ENCODE data around the gene PHLPP1. TPM values are rescaled to one million over a fixed set of nuclear protein-coding genes. Genes with fewer than 3 reads are reported as not detected.

Gene PHLPP1
- total and polyA plus RNA-seq, 9 of the 15 experiments (the other 6 are each of a cell fraction or from before 2014, with no cell fraction given): 0.56 to 9.0 (median 4.5) TPM

- TF ChIP-seq RERE (CRISPR knock-in tag; IDR thresholded peaks at IDR 0.05; ENCODE audit: borderline replicate concordance) (no peak), CBFA2T3 (IDR thresholded peaks at IDR 0.05) (0 out of 2 replicates have a peak, but pooled peaks have one; percentile 16), ZNF449 (CRISPR knock-in tag; IDR thresholded peaks at IDR 0.05) (no peak), KLF6 (CRISPR knock-in tag; IDR thresholded peaks at IDR 0.05; ENCODE audit: borderline replicate concordance) (no peak), MXI1 (IDR thresholded peaks at IDR 0.05; ENCODE audit: low read depth, low read length) (no peak), CHD1 (IDR thresholded peaks at IDR 0.05; ENCODE audit: low read length) (peak; percentile 31), CEBPG (CRISPR knock-in tag; IDR thresholded peaks at IDR 0.05) (peak; percentile 52), CEBPG (tag; conservative IDR thresholded peaks at IDR 0.05 in 1 of 2, IDR thresholded peaks at IDR 0.05 in 1 of 2) (peak; percentile 83), PBX2 (CRISPR knock-in tag; IDR thresholded peaks at IDR 0.05; ENCODE audit: low read depth) (no peak), PBX2 (tag; conservative IDR thresholded peaks at IDR 0.05; ENCODE audit: low read depth) (peak; percentile 18; the same call in 1 of the 2 replicates), NR0B1 (IDR thresholded peaks at IDR 0.05; ENCODE audit: partially characterized antibody) (no peak), ZFP36 (IDR thresholded peaks at IDR 0.05; ENCODE audit: low read depth, low read length, partially characterized antibody) (no peak), USF1 (CRISPR knock-in tag; IDR thresholded peaks at IDR 0.05) (peak; percentile 36; the same call in 1 of the 2 replicates), PCBP1 (IDR thresholded peaks at IDR 0.05; ENCODE audit: low read depth, low read length, poor library complexity, severe bottlenecking) (no peak)
Observed at GRCh38 chr18:62717169-62717924, 2.0 kb downstream of the PHLPP1 start (continued).
